Endodermal cell (in vitro differentiated cells): ENCODE data around the gene ACOT12. TPM values are rescaled to one million over a fixed set of nuclear protein-coding genes. Genes with fewer than 3 reads are reported as not detected.

ENCODE experiments used
- DNase-seq: peaks from one replicate; pipeline ENCODE4 v3.0.0-alpha.2; 2017
- H3K27ac ChIP-seq: 2 replicates; pipeline ENCODE4 v1.5.1; 2013; ENCODE audit warnings: mild to moderate bottlenecking, low read depth, low read length, moderate library complexity
- H3K27me3 ChIP-seq: 2 replicates; pipeline ENCODE4 v1.6.1; 2013; ENCODE audit warnings: mild to moderate bottlenecking, low read length, moderate library complexity; ENCODE audit not compliant: insufficient read depth, control insufficient read depth, poor library complexity, severe bottlenecking
- H3K36me3 ChIP-seq: 2 replicates; pipeline ENCODE4 v1.7.0; 2013; ENCODE audit warnings: mild to moderate bottlenecking, low read length, moderate library complexity; ENCODE audit not compliant: control insufficient read depth, insufficient read depth
- H3K4me1 ChIP-seq: one replicate; pipeline ENCODE4 v1.7.0; 2013; ENCODE audit warnings: low read length; ENCODE audit not compliant: control insufficient read depth, insufficient read depth
- H3K4me3 ChIP-seq: 2 replicates; pipeline ENCODE4 v1.5.1; 2013; ENCODE audit warnings: mild to moderate bottlenecking, low read length, moderate library complexity
- H3K9ac ChIP-seq: 2 replicates; pipeline ENCODE4 v1.6.1; 2013; ENCODE audit warnings: mild to moderate bottlenecking, low read length, moderate library complexity; ENCODE audit not compliant: poor library complexity, severe bottlenecking; ENCODE audit errors: extremely low read depth
- H3K9me3 ChIP-seq: 2 replicates; pipeline ENCODE4 v1.6.1; 2013; ENCODE audit warnings: mild to moderate bottlenecking, low read length, moderate library complexity; ENCODE audit not compliant: control insufficient read depth
- H3K27ac Mint-ChIP-seq: 2 replicates; pipeline ENCODE4 v1.8.0; 2020; ENCODE audit warnings: mixed read lengths
- H3K27me3 Mint-ChIP-seq: 2 replicates; pipeline ENCODE4 v1.8.0; 2021; ENCODE audit warnings: mild to moderate bottlenecking, mixed read lengths; ENCODE audit not compliant: insufficient read depth
- H3K36me3 Mint-ChIP-seq: 2 replicates; pipeline ENCODE4 v1.8.0; 2020; ENCODE audit warnings: low read depth, mixed read lengths
- H3K4me1 Mint-ChIP-seq: 2 replicates; pipeline ENCODE4 v1.8.0; 2020; ENCODE audit warnings: mixed read lengths
- H3K4me3 Mint-ChIP-seq: 2 replicates; pipeline ENCODE4 v1.8.0; 2020; ENCODE audit warnings: mild to moderate bottlenecking, moderate library complexity, mixed read lengths
- H3K9me3 Mint-ChIP-seq: 2 replicates; pipeline ENCODE4 v1.8.0; 2020; ENCODE audit warnings: mild to moderate bottlenecking, mixed read lengths
- WGBS, 2 experiments: methylation state at CpG; one replicate each; pipeline versions ENCODE4 v1.1.5 to v1.1.7; 2013; ENCODE audit warnings: missing lambda C conversion rate in 2 of 2, mixed read lengths in 1 of 2; ENCODE audit not compliant: insufficient coverage in 1 of 2, insufficient read length in 1 of 2; 5-methylcytosine and 5-hydroxymethylcytosine counted together
- total RNA-seq, 2 donors: library from RNA; stranded (reverse); fragmentation: NEBNext Ultra II Directional in 1 of 2; extraction: Animal tissue kit (Norgen Biotek cat#: 25700) in 1 of 2; gene quantifications; 2 replicates in 1 of 2; 3 replicates in 1 of 2; pipeline ENCODE4 v1.2.1, GENCODE V29; 2021
- TF ChIP-seq, protein P1 (sequence below): fragments of 200-600 bp; sonication (generic); conservative IDR thresholded peaks from 2 replicates; pipeline ENCODE4 v1.5.0; 2021; ENCODE audit warnings: antibody characterized with exemption, mild to moderate bottlenecking

The ACOT12 gene
- total RNA-seq, 2 donors from 2014 or later: 0.42 TPM; not detected in 1

DNA sequence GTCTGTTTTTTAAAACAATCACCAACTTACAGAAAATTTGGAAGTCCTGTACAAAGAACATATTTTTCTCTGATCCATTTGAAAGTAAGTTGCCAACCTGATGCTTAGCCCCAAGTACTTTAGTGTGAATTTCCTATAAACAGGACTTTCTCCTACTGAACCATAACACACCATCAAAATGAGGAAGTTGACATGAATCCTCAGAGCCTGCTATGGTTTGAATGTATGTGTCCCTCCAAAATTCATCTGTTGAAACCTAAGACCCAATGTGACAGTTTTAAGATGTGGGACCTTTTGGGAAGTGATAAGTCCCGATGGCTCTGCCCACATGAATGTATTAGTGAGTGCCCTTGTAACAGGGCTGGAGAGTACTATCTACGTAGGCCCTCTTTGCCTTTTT, 6.4 kb upstream of the ACOT12 start:
- H3K4me3 Mint-ChIP-seq: no peak overlapping the region
- no peaks in the 10 kb centered on the region for H3K9me3 ChIP-seq
- TF ChIP-seq, protein P1, sequence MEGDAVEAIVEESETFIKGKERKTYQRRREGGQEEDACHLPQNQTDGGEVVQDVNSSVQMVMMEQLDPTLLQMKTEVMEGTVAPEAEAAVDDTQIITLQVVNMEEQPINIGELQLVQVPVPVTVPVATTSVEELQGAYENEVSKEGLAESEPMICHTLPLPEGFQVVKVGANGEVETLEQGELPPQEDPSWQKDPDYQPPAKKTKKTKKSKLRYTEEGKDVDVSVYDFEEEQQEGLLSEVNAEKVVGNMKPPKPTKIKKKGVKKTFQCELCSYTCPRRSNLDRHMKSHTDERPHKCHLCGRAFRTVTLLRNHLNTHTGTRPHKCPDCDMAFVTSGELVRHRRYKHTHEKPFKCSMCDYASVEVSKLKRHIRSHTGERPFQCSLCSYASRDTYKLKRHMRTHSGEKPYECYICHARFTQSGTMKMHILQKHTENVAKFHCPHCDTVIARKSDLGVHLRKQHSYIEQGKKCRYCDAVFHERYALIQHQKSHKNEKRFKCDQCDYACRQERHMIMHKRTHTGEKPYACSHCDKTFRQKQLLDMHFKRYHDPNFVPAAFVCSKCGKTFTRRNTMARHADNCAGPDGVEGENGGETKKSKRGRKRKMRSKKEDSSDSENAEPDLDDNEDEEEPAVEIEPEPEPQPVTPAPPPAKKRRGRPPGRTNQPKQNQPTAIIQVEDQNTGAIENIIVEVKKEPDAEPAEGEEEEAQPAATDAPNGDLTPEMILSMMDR: no peak
- 92 to 98% methylated on average over 2 of the region's 2 CpGs for WGBS, 2 experiments
- H3K4me1 Mint-ChIP-seq: no peaks in the 10 kb centered on the region
- no peak for DNase-seq
- peaks cover 35% of the 10 kb centered on the region for H3K27me3 Mint-ChIP-seq
- no peak overlapping the region for H3K27ac Mint-ChIP-seq
- H3K4me3 ChIP-seq: no peak overlapping the region
- H3K36me3 Mint-ChIP-seq: no peaks in the 10 kb centered on the region
- H3K4me1 ChIP-seq: peaks cover 3% of the 10 kb centered on the region
- H3K27me3 ChIP-seq: peaks cover 1% of the 10 kb centered on the region
- no peaks in the 10 kb centered on the region for H3K36me3 ChIP-seq
- H3K9me3 Mint-ChIP-seq: peaks cover 1% of the 10 kb centered on the region
- no peak overlapping the region for H3K27ac ChIP-seq
- H3K9ac ChIP-seq: no peak overlapping the region

DNA sequence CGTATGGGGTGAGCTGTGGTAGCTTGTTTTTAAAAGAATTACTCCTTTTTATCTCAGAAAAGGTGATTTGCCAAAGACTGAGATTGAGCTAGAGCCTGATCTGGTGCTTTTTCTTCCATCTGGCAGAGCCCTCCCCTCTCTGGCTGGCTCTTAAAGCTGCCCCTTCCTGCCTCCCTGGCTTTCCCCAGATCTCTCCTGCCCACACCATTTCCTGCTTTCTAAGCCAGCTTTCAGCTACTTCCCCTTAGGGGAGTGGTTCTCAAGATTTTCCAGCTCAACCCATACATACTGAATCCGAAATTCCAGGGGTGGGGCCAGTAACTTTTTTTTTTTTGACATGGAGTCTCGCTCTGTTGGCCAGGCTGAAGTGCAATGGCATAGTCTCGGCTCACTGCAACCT, 4.8 kb upstream of the ACOT12 start:
- Histone ChIP-seq H3K36me3 (no peaks in the 10 kb centered on the region), H3K9me3 (no peaks in the 10 kb centered on the region), H3K27ac (no peak overlapping the region), H3K4me1 (peaks cover 3% of the 10 kb centered on the region), H3K9ac (no peak overlapping the region), H3K4me3 (no peak overlapping the region), H3K27me3 (peaks cover 15% of the 10 kb centered on the region)
- TF ChIP-seq, protein P1: no peak
- peaks cover 5% of the 10 kb centered on the region for H3K9me3 Mint-ChIP-seq
- H3K27me3 Mint-ChIP-seq: peaks cover 38% of the 10 kb centered on the region
- no peaks in the 10 kb centered on the region for H3K36me3 Mint-ChIP-seq
- 80 to 90% methylated on average over 4 of the region's 4 CpGs for WGBS, 2 experiments
- H3K4me1 Mint-ChIP-seq: no peaks in the 10 kb centered on the region
- no peak for DNase-seq
- H3K4me3 Mint-ChIP-seq: no peak overlapping the region
- H3K27ac Mint-ChIP-seq: no peak overlapping the region

DNA sequence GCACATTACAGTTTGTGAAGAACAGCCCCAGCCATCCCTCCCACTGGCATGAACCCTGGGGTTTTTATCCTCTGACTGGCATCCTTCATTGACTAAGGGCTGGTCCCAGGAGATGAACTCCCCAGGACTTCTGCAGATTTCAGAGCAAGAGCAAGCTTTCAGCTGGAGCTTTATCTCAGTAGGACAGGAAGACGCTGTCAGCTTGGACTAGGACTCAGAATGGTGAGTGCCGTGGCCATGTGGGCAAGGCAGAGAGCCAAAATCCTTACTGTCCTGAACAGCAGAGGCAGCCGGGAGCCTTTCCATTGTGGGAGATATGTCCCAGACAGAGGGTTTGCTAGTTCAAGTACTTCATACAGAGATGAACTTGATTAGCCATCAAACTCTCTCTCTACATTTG, 3.2 kb upstream of the ACOT12 start:
- TF ChIP-seq, protein P1: no peak
- Mint-ChIP-seq H3K36me3 (no peaks in the 10 kb centered on the region), H3K27ac (no peak overlapping the region), H3K4me1 (no peaks in the 10 kb centered on the region), H3K9me3 (peaks cover 5% of the 10 kb centered on the region), H3K27me3 (peaks cover 49% of the 10 kb centered on the region), H3K4me3 (no peak overlapping the region)
- no peaks in the 10 kb centered on the region for H3K9me3 ChIP-seq
- H3K27ac ChIP-seq: no peak overlapping the region
- no peaks in the 10 kb centered on the region for H3K36me3 ChIP-seq
- no peak overlapping the region for H3K9ac ChIP-seq
- H3K4me3 ChIP-seq: no peak overlapping the region
- H3K27me3 ChIP-seq: peaks cover 22% of the 10 kb centered on the region
- 75 to 80% methylated on average over 2 to 3 of the region's 3 CpGs for WGBS, 2 experiments
- DNase-seq: no peak
- H3K4me1 ChIP-seq: peaks cover 3% of the 10 kb centered on the region
